NCI-H1092 treated with DMSO at 0.1 percent for 48 hours (cell line): ENCODE data around the gene NACC2.
"Not testable (repeated sequence)": the region's sequence is repeated elsewhere in the genome, so short reads cannot be mapped to it uniquely, and the experiment has no call there.

ENCODE experiments used
- DNase-seq: peaks from one replicate; lab custom pipeline; 2025; lab: John Stamatoyannopoulos, UW

NACC2 gene

DNA sequence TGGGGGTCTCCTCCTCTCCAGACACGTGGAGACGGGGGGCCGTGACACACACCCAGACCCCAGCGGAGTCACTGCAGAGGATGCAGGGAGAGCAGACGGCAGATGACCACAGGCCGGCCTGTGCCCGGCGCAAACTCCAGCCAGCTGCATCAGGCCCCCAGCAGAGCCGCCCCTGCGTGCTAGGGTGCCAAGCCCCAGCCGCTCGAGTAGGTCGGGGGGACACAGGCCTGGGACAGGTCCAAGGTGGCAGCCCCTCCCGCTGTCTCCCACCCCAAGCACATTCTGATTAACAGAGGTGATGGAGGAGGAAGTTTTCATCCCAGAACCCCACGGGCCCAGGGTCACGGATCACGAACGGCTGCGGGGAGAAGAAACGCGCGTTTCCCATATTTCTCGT is 14.4 kb downstream of the NACC2 start:
- DNase-seq = no peak

DNA sequence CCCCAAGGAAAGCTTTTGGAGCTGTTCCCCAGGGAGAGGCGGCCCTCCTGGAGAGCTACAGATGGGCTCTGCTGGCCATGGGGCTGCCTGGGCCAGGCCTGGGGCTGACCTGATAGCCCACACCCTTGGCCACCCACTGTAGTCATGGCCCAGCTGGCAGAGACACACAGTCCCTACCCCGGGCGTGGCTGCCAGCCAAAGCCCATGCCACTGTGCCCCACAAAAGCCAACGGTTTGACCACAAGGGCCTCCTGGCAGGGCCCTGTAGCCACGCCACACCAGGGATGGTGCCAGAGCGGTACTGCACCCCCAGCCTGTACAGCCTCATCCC is 15.2 kb downstream of the NACC2 start:
- no peak for DNase-seq

GRCh38 chr9:136079211-136079915 is 15.7 kb downstream of the NACC2 start:
- no peak for DNase-seq

- no peak for DNase-seq
Measured at GRCh38 chr9:136078498-136079011, 16.5 kb downstream of the NACC2 start.

GRCh38 chr9:136078024-136078423 is 17.1 kb downstream of the NACC2 start:
- no peak for DNase-seq

GRCh38 chr9:136077491-136077890 is 17.6 kb downstream of the NACC2 start:
- no peak for DNase-seq

DNA sequence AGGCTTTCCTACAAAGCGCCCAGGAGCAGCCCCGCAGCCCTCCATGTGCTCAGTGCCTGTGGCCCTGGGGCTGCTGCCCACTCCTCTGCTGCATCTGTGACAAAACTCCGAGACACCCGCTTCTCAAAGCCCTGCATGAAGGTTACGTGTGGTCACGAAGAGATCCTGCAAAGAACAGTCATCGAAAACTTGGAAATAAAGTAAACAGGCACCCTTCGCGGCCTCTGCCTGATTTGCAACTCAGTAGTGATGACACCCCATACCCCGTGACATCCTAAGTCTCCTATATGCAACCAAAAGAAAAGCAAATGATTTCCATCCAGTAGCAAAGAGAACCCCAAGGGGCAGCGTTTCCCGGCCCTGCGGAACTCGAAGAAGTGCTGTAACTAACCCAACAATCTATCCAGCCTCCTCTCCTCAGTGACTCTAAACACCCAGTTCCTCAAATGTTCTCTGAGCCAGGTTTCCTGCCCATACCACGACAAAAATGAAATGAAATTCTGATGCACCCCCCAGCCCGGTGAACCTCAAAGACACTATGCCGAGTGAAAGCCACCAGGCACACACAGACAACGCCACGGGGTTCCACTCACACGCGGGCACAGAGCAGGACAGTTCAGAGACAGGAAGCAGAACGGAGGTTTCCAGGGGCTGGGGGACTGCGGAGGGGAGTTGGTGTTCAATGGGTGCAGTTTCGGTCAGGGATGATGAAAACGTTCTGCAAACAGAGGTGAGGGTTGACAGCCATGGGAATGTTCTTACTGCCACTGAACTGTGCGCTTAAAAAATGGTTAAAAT is 19.0 kb downstream of the NACC2 start:
- no peak for DNase-seq

GRCh38 chr9:136075134-136075841 is 19.8 kb downstream of the NACC2 start:
- DNase-seq = no peak

DNA sequence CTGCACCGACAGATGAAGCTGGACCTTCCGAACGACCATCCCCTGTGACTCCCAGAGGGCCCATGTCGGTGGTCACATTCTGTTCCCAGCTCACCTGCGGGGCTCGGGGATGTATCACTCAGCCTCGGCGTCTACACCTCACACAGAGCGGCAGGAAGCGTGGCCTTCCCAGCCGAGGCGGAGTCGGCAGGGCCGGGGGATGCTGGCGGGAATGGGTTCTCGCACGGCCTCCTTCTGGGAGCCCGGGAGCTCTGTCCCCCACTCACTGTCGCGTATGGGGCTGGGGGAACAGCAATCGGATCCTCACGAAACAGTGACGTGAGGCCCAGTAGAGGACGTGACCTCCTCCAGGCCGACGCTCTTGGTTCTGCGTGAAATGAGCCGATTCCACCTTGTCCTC is 20.4 kb downstream of the NACC2 start:
- no peak for DNase-seq

DNA sequence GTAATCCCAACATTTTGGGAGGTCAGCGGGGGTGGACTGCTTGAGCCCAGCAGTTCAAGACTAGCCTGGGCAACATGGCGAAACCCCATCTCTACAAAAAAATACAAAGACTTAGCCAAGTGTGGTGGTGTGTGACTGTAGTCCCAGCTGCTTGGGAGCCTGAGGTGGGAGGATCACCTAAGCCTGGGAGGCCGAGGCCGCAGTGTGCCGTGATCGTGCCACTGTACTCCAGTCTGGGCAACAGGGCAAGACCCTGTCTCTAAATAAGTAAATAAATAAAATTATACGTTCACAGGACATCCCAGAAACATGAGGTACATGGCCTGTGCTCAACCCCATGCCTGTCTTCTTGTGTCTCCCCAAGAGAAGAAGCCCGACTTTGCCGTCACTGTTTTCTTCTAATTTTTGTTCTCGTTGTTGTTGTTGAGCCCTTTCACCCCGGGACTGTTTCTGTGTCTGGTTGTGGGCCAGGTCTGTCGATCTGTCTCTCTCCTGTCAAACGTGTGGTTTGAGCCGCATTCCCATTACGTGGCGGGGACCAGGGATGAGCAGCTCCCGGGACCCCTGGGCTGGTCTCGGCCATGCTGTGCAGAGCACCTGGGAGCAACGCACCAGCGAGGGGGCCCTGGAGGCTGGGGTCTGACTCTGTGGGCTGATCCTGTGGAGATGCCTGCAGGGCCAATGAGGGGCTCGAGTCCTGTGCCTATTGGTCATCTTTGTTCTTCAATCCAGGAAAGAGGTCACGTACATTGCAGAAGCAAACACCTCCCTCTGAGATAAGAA is 32.2 kb downstream of the NACC2 start:
- DNase-seq = no peak

DNA sequence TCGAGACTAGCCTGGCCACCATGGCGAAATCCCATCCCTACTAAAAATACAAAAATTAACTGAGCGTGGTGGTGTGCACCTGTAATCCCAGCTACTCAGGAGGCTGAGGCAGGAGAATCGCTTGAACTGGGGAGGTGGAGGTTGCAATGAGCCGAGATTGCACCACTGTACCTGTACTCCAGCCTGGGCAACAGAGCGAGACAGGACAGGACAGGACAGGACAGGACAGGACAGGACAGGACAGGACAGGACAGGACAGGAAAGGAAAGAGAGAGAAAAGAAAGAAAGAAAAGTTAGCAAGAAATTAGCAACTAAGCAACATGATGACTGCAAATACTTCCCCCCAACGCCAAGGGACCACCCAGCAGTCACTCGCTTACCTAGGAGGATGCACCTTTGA is 33.2 kb downstream of the NACC2 start:
- DNase-seq = not testable (repeated sequence)

DNA sequence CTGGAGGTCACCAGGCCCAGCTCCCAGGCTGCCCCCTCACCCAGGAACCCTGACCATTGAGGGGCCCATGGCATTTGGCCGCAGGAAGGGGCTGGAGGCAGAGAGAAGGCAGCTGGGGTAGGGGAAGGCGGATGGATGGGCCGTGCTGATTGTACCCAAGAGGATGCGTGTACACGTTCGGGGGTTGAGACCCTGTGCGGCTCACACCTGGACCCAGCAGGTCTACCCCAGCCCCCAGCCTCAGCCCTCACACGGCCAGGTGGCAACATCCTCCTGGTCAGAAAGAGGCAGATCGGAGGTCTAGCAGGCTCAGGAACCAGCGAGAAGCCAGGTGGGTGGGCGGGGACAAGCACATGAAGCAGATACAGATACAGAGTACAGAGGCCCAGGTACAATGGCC is 33.7 kb downstream of the NACC2 start:
- DNase-seq = no peak

- no peak for DNase-seq
Measured at GRCh38 chr9:136060671-136061371, 34.3 kb downstream of the NACC2 start.

GRCh38 chr9:136059851-136060670 is 35.0 kb downstream of the NACC2 start:
- no peak for DNase-seq

DNA sequence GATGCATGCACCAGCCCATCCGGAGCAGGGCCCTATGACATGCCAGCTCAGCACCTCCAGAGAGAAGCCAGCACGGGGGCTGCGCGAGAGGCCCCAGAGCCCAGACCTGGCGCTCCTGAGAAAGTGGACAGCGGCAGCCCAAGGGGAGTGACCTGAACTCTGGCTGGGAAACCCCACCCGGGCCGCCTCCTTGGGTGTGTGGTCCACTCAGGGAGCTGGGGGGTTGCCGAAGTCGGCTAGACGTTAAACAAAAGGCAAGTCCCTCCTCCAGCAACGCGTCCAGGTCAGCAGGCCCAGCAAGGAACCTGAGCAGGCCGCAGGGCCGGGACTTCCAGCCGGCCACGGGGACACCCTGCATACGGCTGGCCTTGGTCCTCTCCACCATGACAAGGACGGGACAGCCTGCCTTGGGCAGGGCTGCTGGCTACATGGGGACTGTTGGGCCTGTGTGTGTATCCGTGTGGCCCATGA is 35.7 kb downstream of the NACC2 start:
- no peak for DNase-seq

DNA sequence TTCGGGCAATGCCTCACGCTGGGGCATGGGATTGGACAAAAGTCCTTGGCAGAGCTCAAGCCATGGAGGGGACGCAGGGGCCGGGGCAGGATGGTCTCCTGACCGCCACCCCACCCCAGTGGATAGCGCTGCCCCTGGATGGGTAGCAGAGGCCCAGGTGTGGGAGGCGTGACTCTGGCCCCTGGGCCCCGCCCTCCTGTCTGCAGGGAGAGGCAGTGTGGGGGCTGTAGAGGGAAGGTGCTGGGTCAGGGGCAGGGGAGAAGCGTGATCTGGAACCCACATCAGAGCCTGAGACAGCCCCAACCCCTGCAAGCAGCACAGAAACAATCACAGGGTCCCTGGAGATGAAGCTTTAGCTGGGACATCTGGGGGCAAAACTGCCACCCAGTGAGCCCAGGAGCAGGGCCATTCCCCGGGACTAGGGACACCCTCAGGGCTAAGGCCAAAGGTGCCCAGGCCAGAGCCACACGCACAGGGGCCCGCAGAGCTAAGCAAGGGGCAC is 36.2 kb downstream of the NACC2 start:
- DNase-seq = no peak

- DNase-seq = no peak
Measured at GRCh38 chr9:136058084-136058483, 37.0 kb downstream of the NACC2 start.

- DNase-seq = no peak
Measured at GRCh38 chr9:136057236-136058081, 37.6 kb downstream of the NACC2 start.

- no peak for DNase-seq
Measured at GRCh38 chr9:136056546-136057235, 38.4 kb downstream of the NACC2 start.
